HG02938 (cell line): ENCODE measurements around the gene SWAP70.
"Not testable (repeated sequence)": the region's sequence is repeated elsewhere in the genome, so short reads cannot be mapped to it uniquely, and the experiment has no call there.

Source experiments
- ATAC-seq: cut with Tn5 transposase; IDR thresholded peaks from one replicate; pipeline ENCODE4 v1.9.1; 2021; ENCODE audit warnings: mild to moderate bottlenecking, moderate library complexity; ENCODE audit not compliant: unreplicated experiment

The SWAP70 gene

GRCh38 chr11:9663699-9664275 is at the start of gene SWAP70:
Gene SWAP70, plus strand, starts transcription at chr11:9664077. Its CDS starts 103 bp downstream, at chr11:9664180.
- peak; percentile 66 for ATAC-seq

- ATAC-seq, result peak; percentile 52
These were observed 48.8 kb upstream of the SWAP70 start for GRCh38 chr11:9615031-9615451.

- ATAC-seq, result no peak
These were observed 47.7 kb upstream of the SWAP70 start for GRCh38 chr11:9616042-9616675.

DNA sequence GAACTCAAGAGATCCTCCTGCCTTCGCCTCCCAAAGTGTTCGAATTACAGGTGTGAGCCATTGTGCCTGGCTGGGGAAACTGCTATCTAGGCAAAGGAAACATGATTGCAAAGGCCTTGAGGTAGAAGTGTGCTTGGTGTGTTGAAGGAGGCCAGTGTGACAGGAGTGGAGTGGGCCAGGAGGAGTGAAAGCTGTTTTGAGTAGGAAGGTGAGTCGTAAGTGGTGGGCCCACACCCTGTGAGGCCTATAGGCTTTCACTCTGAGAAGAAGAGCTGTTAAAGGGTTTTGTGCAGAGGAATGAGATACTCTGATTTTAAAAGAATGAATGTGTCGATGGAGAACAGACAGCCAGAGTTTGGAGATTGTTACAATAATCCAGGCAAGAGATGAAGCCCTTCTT is 47.0 kb upstream of the SWAP70 start:
- ATAC-seq, result no peak

GRCh38 chr11:9617940-9618339 is 45.9 kb upstream of the SWAP70 start:
- ATAC-seq, result no peak

DNA sequence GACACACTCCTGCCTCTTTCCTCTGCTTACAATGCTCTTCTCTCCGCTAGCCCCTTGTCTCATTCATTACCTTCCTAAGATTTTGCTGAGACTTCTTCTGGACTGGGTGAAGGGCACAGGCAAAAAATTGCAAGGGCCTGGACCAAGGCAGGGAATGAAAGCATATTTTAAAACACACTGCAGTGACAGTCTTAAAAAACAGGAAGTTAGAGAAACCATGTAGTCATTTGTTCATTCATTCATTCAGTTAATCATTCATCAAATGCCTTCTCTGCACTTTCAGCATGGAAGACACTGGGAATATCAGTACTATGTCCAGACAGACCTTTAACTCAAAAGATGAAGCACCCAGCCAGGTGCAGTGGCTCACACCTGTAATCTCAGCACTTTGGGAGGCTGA is 44.9 kb upstream of the SWAP70 start:
- no peak for ATAC-seq

DNA sequence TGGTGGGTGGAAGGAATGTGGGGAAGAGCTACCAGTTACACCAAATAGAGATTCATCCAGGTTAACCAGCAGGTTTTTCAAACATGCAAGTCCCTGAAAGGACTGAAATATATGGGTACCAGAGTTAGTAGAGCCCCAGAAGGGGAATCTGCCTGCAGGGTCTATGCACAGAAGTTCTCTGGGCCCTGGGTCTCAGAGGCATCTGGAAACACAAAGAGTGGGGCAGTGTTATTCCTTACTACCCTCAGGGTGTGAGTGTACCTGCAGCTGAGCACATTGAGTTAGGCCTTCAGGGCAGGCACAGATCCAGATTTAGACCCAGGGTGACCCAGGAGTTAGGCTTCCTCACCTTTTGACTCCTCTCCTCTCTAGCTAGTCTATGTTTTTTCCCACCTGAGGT is 43.9 kb upstream of the SWAP70 start:
- no peak for ATAC-seq

DNA sequence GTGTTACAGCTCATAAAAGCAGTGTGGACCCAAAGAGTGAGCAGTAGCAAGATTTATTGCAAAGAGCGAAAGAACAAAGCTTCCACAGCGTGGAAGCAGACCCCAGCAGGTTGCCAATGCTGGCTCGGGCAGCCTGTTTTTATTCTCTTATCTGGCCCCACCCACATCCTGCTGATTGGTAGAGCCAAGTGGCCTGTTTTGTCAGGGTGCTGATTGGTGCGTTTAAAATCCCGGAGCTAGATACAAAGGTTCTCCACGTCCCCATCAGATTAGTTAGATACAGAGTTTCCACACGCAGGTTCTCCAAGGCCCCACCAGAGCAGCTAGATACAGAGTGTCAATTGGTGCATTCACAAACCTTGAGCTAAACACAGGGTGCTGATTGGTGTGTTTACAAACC is 41.5 kb upstream of the SWAP70 start:
- ATAC-seq, result not testable (repeated sequence)

DNA sequence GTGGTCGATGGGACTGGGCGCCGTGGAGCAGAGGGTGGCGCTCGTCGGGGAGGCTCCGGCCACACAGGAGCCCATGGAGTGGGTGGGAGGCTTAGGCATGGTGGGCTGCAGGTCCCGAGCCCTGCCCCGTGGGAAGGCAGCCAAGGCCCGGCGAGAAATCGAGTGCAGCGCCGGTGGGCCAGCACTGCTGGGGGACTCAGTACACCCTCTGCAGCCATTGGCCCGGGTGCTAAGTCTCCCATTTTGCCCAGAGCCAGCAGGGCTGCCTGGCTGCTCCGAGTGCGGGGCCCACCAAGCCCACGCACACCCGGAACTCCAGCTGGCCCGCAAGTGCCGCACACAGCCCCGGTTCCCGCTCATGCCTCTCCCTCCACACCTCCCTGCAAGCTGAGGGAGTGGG is 40.8 kb upstream of the SWAP70 start:
- ATAC-seq, result not testable (repeated sequence)

DNA sequence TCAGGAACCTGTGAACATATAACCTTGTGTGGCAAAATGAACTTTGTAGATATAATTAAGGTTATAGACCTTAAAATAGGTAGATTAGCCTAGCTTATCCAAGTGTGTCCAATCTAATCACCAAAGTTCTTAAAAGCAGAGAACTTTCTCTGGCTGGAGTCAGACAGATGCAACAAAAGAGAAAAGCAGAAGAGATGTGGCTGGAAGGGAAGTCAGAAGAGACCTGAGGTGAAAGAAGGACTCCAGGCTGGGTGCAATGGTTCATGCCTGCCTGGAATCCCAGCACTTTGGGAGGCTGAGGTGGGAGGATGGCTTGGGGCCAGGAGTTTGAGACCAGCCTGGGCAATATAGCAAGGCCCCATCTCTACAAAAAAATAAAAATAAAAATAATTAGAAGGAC is 39.4 kb upstream of the SWAP70 start:
- ATAC-seq, result no peak

DNA sequence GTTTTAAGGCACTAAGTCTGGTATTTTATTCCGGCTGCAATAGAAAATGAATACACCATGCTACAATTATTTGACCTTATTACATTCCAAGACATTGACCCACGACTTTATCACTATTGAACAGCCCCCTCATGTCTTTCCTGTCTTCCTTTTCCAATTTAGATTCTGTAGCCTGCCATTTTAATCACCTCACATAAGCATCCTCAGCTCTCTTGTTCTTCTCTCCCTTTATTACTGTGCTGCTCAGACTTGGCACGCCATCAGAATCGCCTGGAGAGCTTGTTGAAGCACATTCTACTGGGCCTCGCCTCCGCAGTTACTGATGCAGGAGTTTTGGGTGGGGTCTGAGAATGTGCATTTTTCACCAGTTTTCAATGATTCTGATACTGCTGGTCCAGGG is 38.7 kb upstream of the SWAP70 start:
- no peak for ATAC-seq

DNA sequence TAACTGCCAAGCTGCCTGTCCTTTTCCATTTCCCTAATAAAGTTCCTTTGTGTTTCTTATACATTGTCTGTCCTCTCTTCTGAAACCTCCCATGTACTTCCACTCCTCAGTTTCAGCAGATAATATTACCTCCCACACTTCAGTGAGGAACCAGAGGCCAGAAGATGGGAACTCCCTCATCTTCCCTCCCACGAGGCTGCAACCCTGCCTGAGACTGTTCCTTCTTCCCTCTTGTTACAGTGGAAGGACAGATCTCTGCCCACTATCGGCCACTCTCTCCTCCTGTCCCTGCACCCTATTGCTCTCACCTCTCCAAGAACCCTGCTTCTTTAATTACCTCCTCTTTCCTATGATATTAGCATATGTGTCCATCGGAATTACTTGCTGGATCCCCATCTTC is 38.1 kb upstream of the SWAP70 start:
- ATAC-seq, result no peak

- no peak for ATAC-seq
These were observed 37.1 kb upstream of the SWAP70 start for GRCh38 chr11:9626496-9627394.

DNA sequence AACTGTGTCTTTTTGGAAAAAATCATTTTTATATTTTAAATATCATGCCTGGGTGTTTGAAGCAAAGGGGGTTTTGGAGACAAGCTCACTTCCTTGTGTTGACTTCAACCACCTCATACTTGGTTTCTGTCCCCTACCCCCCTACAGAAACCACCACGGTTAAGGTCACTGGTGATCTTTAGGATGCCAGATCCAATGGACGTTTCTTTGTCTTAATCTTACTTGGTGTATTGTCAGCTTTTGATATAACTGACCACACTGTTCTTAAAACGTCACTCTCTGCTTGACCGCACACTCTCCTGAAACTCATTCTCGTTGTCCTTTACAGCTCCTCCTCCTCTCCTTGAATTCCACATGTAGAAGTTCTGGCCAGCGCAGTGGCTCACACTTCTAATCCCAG is 34.8 kb upstream of the SWAP70 start:
- no peak for ATAC-seq

GRCh38 chr11:9633679-9634078 is 30.2 kb upstream of the SWAP70 start:
- ATAC-seq, result no peak

GRCh38 chr11:9636691-9637090 is 27.2 kb upstream of the SWAP70 start:
- no peak for ATAC-seq

DNA sequence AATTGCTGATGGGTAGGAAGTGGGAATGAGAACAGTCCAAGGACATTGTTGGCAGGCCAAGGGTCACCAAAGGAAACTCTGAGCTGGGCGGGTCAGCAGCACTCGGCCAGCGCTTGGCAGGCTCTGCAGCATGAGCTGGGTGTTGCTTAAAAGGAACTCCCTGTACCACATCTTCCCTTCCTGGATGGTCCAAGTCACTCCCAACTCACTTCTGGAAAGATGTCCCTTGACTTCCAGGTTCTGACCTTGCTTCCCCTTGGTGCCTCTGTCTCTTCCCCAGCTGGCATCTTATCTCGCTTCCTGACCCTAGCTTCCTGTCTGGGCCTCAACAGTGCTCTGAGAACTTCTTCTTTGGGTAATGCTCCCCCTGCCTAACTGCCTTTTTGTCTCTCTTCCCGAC is 24.8 kb upstream of the SWAP70 start:
- no peak for ATAC-seq

GRCh38 chr11:9639985-9640384 is 23.9 kb upstream of the SWAP70 start:
- no peak for ATAC-seq

GRCh38 chr11:9642894-9643293 is 21.0 kb upstream of the SWAP70 start:
- no peak for ATAC-seq

GRCh38 chr11:9643751-9644150 is 20.1 kb upstream of the SWAP70 start:
- peak; percentile 81 for ATAC-seq

DNA sequence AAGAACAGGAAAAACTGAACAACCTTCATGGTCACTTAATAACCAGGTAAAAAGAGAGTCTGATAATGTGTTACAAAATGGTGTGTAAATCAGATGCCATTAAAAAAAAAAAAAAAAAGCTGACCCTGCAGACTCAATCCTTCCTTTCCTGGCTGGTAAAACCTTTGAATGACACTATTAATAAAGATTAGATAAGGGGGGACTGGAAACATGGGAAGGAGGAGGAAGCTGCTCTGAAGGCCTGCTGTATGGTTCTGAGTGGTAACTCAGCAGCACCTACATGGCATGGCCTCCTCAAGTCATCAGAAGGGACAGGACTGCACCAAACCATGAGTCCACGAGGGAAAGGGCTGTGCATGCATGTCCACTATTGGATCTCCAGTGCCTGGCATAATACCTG is 18.0 kb upstream of the SWAP70 start:
- no peak for ATAC-seq

DNA sequence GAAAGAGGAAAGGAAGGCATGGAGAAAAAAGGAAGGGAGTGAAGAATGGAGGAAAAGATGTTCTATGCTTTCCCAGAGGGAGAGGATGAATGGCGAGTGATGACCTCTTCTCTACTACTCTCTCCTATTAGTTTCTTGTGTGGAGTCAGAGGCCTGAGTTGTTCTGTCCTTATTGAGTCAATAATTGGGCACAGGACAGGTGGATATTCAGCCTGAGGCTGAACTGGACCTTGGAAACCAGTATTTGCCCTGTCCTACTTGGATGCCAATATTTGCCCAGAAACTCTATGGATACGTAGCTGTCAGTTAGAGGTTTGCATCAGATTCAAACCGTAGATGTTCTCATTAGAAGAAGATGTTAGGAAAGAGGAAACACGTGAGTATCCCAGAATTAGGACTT is 17.6 kb upstream of the SWAP70 start:
- ATAC-seq, result no peak
